Keratinocyte (primary cell): ENCODE data around the gene BEST2.

Experiments
- CTCF ChIP-seq, 3 experiments: IDR thresholded peaks in 1 of 3; conservative IDR thresholded peaks in 1 of 3; optimal IDR thresholded peaks in 1 of 3; 2 replicates in 2 of 3; 3 replicates in 1 of 3; pipeline versions ENCODE3 to v1.5.1; 2011; ENCODE audit warnings: low read length in 3 of 3, mild to moderate bottlenecking in 3 of 3, moderate library complexity in 2 of 3, control low read depth in 1 of 3, inconsistent platforms in 1 of 3; ENCODE audit not compliant: insufficient read depth in 2 of 3; ENCODE audit errors: extremely low read depth in 1 of 3
- EZH2 ChIP-seq: IDR thresholded peaks from one replicate; pipeline ENCODE4 v1.6.1; 2012; ENCODE audit warnings: inconsistent platforms, mild to moderate bottlenecking, low read length, moderate library complexity

GRCh38 chr19:12720296-12720695 is 31.3 kb upstream of the BEST2 start:
- no peak for TF ChIP-seq CTCF (optimal IDR thresholded peaks at IDR 0.05 in 1 of 3, IDR thresholded peaks at IDR 0.05 in 1 of 3, conservative IDR thresholded peaks at IDR 0.05 in 1 of 3; ENCODE audit: extremely low read depth in 1 of 3, insufficient read depth in 2 of 3, low read length in 3 of 3)
- no peak for TF ChIP-seq EZH2
